NOMO-1 treated with DMSO at 0.1 percent for 48 hours (cell line): ENCODE results near the gene WDR7.

Experiments used
- DNase-seq: peaks from one replicate; lab custom pipeline; 2025; ENCODE audit not compliant: unreplicated experiment; lab: John Stamatoyannopoulos, UW

The WDR7 gene

DNA sequence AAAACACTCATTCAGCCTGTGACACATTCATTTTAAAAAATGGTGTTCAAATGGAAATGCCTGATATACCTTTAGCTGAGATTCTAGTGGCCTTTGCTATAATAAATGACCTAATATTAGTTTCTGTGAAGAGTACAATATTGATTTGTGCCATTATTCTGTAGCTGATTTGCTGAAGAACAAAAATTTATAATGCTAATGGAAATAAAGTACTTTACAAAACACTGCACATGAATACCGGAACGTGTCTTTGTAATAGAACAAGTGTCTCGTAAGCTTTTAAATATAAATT is 138.7 kb downstream of the WDR7 start:
- DNase-seq: no peak

DNA sequence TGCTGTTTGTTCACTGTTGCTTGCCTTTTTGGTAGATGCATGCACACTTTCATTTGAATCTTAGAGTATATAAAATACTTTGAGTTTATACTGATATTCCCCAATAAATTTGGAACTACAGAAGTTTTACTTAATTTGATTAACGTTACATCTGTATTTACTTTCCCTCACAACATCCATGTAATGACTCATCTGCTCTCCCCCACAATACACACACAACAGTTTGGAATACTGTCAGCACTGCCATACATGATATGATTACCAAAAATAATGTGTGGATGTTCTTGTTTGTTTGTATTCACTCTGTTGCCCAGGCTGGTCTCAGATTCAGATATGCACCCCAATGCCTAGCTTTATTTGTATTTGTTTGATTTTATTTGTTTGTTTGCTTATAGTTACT is 144.2 kb downstream of the WDR7 start:
- DNase-seq: no peak

DNA sequence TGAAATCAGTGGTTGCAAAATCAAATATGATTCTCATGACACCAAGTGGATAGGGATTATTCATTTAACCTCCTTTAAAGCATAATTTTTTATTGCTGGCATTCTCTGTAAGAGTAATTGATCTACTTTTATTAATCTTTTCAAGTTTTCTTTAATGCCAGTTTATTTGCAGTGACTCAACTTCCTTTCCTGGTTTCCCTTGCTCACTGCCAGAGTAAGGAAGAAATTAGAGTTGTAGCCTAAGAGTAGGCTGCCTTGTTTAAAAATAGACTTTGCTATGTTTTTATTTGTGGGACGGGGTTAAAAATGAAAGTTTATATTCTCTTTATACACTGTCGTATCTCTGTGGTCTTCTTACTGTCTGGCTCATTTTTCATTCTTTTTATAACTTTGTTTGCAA is 148.6 kb downstream of the WDR7 start:
- no peak for DNase-seq

DNA sequence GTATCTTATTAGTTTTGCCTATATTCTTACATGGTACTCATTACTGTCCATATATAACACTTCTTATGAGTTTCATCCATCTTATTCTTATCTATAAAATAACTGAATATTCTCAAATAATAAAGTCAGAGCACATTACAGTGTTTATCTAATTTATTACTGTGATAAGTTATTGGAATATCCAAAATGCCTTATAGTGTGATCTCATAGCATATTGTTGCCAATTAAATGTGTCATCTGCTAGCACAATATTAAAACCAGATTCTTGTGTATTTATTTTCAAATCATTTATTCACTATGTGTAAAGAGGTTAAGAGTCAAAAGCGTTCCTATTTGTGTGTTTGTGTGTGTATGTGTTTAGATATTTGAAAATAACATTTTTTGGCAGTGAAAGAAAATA is 151.9 kb downstream of the WDR7 start:
- DNase-seq: no peak

DNA sequence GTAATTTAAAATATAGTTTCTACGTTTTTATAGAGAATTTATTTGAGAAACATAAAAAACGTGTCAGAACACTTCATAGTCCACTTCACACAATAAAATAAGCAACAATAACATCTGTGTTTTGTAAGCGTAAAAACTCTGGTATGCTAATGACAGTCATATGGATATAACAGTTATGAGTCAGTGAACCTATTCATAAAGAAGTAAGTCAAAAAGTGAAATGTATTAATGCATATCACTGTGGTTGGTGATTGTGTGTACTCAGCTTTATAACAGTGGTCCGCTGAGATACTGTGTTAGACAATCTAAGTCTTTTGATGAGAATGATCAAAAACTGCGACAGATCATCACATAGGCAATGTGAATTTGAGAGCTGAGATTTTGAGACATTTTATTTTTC is 153.2 kb downstream of the WDR7 start:
- no peak for DNase-seq

DNA sequence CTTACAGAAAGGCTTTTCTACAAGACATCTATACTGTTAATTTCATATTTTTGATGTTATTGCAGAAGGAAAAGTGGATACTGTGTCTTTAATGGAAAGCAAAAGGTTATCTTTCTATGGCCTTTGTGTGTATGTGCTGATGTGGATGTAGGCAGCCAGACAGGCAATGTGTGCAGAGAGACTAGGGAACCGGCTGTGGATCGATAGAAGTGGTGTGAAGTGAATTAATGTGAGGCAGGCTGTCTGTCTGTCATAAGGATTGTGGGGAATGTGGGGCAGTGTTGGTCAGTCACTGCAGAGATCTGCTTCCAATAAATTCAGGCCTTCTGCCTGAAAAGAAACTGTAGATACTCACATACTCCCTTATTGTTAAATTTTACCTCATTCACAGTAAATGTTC is 156.7 kb downstream of the WDR7 start:
- DNase-seq: no peak

DNA sequence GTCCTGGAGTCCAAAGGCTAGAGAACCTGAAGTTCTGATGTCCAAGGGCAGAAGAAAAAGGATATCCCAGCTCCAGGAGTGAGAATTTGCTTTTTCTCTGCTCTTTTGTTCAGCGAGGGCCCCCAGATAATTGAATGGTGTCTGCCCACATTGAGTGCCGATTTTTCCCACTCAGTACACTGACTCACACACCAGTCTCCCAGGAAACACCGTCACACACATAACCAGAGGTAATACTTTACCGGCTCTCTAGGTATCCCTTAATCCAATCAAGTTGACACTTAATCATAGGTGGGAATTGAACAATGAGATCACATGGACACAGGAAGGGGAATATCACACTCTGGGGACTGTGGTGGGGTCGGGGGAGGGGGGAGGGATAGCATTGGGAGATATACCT is 161.5 kb downstream of the WDR7 start:
- DNase-seq: no peak

DNA sequence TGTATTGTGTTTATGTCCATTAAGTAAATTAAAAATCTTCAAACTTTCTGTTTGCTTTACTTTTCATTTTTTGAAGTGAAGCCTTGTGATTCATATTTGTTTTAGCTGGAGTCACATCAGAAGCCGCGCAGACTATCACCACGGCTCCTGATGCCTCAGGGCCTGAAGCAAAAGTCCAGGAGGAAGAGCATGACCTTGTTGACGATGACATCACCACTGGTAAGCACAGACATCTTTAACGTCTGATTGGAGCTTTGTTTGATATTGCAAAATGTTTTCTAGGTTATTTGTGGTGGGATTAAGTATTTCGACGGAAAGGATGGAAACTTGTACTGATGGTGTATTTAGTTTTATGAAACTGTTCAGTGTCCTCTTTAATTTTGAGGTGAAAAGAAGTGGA is 164.8 kb downstream of the WDR7 start:
- DNase-seq: no peak

DNA sequence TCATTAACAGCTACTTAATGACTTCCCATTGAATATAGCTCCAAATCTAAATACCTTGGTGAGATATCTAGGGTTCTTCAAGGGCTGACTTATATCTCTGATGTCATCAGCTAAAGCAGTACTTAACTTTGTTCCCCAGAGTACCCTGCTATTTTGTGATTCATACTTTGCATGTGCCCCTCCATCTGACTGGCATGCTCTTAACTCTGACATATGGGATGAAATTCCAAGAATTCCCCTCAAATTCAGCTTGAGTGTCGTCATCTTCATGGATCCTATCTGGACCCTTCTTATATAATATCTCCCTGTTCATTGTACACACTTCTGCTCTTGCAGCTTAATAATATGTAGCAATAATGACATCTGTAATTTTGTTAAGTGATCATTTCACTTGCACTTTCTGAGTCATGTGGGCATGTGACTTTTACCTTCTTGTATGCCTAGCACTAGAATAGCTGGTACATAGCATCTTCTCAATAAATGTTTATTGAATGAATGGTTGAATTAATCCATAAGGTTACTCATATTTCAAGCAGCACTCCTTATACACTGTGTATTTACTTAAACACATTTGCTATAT is 172.9 kb downstream of the WDR7 start:
- peak; percentile 31 for DNase-seq

DNA sequence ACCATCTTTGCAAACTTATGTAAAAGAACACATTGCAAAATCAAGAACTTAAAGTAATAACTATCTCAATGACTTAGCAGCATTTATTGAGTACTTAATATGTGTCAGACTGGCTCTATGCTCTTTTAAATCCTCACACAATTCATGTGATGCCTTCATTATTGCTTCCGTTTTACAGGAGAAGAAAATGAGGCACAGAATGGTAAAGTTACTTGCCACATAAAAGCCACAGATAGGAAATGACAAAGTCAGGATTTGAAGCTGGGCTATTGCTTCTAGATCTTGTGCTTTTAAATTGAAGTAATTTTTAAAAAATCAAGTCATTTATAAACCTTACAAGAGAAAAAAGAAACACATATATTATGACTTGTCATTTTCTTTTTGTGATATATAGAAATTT is 174.2 kb downstream of the WDR7 start:
- peak; percentile 62 for DNase-seq

DNA sequence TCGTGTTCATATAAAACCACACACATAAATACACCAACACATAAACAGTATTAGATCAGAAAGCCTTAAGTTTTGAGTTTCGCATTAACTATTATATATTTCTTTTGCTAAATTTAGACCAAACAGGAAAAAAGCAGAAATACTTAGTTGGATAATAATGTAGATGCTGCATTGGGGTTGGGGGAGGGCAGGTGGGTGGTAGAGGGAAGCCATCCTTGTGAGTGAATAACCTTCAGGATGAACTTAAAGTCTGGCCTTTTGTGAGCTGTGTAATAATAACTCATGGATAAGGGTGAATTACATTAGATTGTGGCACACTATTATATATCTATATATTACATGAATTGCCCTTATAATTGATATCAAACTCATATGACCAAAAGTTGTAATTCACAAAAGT is 174.7 kb downstream of the WDR7 start:
- no peak for DNase-seq

DNA sequence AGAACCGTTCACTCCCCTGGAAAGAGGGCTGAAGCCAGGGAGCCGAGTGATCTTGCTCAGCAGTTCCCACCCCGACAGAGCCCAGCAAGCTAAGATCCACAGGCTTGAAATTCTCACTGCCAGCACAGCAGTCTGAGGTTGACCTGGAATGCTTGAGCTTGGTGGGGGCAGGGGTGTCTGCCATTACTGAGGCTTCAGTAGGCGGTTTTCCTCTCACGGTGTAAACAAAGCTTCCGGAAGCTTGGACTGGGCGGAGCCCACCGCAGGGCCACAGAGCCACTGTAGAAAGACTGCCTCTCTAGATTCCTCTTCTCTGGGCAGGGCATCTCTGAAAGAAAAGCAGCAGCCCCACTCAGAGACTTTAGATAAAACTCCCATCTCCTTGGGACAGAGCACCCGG is 180.8 kb downstream of the WDR7 start:
- no peak for DNase-seq

DNA sequence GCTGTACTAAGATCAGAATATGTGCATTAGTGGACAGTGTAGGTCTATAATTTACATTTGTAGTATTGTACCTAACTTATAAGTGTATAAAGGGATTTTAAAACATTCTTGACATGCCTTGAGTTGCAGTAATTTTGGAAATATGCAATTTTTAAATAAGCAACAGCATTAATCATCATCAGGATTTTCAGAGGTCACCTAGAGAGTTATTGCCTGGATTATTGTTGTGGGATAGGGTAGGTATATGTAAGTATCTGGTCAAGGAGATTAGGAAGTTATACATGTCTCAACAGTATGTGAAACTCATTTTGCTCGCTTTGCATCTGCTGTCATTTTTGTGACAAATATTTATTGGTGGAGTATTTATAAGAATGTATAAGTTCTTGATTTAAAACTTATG is 184.2 kb downstream of the WDR7 start:
- DNase-seq: no peak

DNA sequence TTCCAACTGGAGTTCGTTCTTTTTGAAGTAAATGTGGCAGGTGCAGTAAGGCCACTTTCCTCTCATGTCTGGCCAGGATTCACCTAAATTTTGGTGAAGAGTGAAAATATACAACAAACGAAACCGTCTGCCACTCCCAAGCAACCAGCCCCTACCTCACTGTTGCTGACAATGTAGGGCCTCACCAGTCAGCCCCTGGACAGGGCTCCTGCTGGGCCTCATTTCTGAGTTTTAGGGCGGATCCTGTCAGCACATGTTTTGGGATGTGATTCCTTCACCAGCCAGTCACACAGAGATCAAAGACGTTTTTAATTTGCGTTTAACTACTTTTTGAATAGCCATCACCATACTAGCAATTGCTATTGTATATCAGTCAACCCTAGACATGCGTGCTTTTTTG is 185.0 kb downstream of the WDR7 start:
- DNase-seq: no peak

DNA sequence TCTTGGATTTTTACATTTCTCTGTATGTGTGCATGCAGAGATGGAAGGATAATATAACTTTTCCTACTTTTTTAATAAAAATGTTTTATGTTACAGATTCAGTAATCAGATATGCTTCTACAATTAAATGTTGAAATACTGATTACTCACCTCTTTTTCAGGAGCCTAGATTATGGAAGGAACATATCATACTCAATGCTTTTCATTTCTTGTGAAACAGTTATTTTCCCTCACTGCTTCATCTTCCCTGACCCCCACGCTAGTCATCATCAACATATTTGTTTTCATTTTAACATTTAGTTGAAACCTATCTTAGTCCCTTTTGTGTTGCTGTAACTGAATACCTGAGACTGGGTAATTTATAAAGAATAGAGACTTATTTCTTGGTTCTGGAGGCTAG is 190.7 kb downstream of the WDR7 start:
- no peak for DNase-seq

DNA sequence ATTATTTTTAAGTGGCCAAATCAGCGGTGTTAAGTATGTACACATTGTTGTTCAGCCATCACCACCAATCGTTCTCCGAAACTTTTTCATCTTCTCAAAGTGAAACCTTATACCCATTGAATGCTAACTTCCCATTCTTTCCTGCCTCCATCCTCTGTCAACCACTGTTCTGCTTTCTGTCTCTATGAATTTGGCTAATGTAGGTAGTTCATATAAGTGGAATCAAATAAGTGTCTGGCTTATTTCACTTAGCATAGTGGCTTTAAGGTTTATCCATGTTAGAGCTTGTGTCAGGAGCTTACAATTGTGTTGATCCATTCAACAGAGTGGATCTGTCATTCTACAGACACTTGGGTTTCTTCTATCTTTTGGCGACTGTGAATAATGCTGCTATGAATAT is 192.1 kb downstream of the WDR7 start:
- no peak for DNase-seq

DNA sequence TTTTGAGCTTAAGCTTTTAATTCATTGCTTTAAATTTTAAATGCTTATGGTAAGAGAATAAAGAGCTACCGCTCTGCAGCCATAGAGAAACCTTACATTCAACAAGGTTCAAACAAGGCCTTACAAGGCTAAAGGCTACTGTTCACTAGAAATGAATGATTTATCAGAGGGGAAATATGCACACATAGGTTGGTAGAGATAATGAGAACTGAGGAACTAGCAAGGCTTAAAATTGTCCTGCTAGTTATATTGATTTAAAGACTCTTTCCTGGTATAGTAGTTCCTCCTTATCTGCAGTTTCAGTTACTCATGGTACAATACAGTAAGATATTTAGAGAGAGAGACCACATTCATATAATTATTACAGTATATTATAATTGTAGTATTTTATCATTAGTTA is 193.4 kb downstream of the WDR7 start:
- DNase-seq: peak; percentile 76

DNA sequence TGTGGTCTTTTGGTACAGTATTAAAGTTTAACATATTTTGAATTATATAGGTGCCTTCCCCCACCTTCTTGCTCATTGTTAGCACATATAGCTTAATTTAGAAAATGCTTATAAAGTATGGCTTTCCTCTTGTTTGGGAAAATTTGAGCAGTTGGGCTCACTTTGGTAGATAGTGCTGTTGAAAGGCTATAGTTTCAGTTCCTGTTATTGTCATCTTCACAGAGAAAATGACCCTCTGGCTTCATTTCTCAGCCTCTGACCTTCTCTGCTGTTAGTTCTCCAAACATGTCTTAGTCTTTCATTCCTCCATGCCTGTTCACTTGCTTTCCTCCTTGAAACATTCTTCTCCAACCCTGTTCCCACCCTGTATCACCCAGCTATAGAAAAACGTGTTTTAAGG is 200.6 kb downstream of the WDR7 start:
- DNase-seq: peak; percentile 90

DNA sequence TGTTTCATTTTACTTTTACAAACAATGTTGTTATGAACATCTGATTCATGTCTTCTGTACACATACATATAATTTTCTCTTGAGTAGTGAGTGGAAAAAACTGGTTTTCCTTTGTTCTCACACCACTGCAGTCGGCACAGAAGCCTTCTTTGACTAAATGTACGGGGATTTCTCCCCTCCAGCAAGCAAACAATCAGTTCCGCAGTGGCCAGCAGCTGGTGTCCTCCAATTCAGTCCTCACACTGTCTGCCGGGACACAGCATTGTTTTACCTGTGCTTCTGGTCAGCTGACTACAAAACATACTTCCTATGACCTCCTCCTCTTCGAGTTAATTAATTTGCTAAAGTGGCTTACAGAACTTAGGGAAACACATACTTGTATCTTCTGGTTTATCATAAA is 202.8 kb downstream of the WDR7 start:
- no peak for DNase-seq

DNA sequence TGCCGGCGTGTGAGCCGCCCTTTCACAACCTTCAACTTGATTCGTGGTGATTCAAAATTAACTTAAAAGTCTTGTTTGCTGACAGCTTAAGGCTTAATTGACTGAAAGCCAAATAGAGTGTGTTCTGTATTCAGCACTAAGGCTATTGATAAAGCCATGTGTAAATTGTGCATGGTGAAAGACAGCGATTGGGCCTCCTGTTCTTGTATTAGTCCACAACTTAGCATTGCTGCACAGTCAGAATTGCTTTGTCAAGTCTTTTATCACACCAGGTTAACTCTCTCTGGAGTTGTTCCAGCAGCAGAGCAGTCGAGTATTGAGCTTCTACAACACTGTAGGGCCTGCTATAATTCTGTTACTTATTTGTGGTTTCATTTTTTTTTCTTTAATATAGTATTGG is 210.1 kb downstream of the WDR7 start:
- DNase-seq: no peak

DNA sequence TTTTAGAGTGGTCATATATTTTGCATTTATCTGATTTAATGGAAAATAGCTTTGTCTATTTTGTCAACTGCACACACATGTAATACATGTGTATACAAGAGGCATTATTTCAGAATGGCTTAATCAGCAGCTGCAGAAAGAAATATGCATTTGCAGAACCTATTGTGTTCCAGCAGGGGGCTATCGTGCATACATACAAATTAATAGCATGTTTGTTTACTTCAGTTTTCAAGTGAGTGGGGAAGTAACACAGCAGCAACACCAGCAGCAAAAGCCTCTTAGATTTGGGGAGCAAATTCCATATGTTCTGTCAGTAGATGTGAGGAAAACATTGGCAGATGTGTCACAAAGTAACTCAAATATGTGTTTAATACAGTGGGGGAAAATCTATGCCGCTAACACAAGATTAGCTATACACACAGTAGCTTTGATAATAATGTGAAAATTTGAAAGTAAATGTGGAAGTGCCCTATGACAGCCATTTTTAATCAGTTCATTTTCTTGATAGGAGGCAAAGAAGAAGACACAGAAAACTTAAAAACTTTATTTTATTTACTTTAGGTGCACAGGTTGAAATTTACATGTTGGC is 218.1 kb downstream of the WDR7 start:
- peak; percentile 79 for DNase-seq

DNA sequence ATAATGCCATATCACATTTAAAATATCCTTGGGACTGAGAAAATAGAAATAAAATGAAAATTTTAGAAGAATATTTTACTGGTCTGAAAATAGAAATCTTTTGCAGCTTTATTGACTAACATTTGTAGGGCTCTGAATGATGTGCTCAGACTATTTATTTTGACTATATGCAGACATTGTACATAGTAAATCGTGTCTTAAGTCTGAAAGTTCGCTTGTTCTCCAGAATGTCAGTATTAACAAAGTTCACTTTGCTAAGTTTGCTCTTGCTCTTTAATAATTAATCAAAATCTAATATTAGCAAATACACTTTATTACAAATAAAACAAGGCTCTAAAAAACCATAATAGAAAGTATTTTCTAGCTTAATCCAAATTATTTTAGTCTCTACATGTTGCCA is 219.8 kb downstream of the WDR7 start:
- DNase-seq: no peak

DNA sequence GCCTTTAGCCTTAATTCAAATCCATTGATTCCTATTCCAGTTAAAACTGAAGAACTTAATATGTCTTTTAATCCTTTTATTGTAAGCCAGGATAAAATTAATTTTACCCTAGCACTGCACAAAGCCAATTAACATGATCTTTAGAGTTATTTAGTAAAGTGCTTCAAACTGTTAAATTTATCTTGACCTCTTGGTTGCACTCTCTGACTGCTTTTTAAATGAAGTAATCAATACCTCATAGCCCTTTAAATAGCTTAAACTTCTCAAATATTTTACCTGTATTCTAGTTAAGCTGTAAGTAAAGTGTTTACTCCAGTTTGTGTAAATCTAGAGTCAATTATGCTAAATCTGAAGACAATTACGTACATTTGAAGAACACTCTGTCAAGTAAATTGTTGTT is 221.0 kb downstream of the WDR7 start:
- DNase-seq: no peak
